ENCODE results near the gene RAMP1.

DNA sequence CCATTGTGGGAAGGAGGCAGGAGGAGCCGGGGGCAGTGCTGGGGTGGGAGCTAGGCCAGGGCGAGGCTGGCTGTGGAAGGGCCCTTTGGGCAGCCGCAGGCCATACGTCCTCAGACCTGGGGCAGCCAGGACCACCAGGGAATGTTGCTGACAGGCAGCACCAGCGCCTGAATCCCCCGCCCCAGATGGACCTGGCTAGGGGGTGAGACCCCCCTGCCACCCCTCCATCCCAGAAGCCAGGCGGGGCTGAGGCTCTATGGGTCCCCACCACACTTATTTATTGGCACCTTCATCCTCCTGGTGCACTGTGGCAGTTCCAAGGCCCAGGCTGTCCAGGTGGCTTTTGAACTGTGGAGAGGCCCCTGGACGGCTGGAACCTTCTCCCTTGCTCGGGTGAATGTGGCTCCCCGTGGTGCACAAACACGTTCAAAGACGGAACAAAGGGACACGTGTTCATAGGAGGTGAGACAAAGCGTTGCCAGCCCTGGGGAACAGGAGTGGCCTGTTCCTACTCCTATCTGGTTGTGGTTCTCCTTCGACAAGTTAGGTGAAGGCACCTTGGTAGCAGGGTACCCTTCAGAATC lies 35.1 kb downstream of the RAMP1 start:
- TF ChIP-seq, protein P1, sequence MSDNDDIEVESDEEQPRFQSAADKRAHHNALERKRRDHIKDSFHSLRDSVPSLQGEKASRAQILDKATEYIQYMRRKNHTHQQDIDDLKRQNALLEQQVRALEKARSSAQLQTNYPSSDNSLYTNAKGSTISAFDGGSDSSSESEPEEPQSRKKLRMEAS (IDR thresholded peaks at IDR 0.05) = no peak
- TF ChIP-seq, protein P2, sequence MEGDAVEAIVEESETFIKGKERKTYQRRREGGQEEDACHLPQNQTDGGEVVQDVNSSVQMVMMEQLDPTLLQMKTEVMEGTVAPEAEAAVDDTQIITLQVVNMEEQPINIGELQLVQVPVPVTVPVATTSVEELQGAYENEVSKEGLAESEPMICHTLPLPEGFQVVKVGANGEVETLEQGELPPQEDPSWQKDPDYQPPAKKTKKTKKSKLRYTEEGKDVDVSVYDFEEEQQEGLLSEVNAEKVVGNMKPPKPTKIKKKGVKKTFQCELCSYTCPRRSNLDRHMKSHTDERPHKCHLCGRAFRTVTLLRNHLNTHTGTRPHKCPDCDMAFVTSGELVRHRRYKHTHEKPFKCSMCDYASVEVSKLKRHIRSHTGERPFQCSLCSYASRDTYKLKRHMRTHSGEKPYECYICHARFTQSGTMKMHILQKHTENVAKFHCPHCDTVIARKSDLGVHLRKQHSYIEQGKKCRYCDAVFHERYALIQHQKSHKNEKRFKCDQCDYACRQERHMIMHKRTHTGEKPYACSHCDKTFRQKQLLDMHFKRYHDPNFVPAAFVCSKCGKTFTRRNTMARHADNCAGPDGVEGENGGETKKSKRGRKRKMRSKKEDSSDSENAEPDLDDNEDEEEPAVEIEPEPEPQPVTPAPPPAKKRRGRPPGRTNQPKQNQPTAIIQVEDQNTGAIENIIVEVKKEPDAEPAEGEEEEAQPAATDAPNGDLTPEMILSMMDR (IDR thresholded peaks at IDR 0.05; ENCODE audit: low read depth, low read length, missing input control) = no peak
- no peak for TF ChIP-seq GABPA (IDR thresholded peaks at IDR 0.05 in 1 of 2, conservative IDR thresholded peaks at IDR 0.05 in 1 of 2)
- no peak for TF ChIP-seq JUND (IDR thresholded peaks at IDR 0.05)
- no peak for TF ChIP-seq EGR1 (IDR thresholded peaks at IDR 0.05; ENCODE audit: low read depth in 2 of 2)
- no peak for TF ChIP-seq RAD21 (IDR thresholded peaks at IDR 0.05)
- no peak for TF ChIP-seq YY1 (IDR thresholded peaks at IDR 0.05)

All from liver (tissue), 3 donors.